HepG2 (cell line): ENCODE results near the gene TOMM7. TPM values are rescaled to one million over a fixed set of nuclear protein-coding genes. Genes with fewer than 3 reads are reported as not detected.

Experiments
- CCDC6 ChIP-seq: sonication (generic); formaldehyde crosslinking; IDR thresholded peaks from 2 replicates; pipeline ENCODE4 v1.8.1; 2022; ENCODE audit warnings: mild to moderate bottlenecking, missing genetic modification reagents, moderate library complexity
- CENPX ChIP-seq: sonication (generic); formaldehyde crosslinking; IDR thresholded peaks from 2 replicates; pipeline ENCODE4 v1.9.0; 2021; ENCODE audit warnings: mild to moderate bottlenecking, missing genetic modification reagents, moderate library complexity
- CSRNP2 ChIP-seq: sonication (generic); formaldehyde crosslinking; conservative IDR thresholded peaks from 2 replicates; pipeline ENCODE4 v1.8.0; 2022; ENCODE audit warnings: low read depth, missing genetic modification reagents
- GATAD2A ChIP-seq: IDR thresholded peaks from 2 replicates; pipeline ENCODE4 v1.6.1; 2016
- HMG20A ChIP-seq: IDR thresholded peaks from 2 replicates; pipeline ENCODE4 v1.6.1; 2016; ENCODE audit warnings: borderline replicate concordance
- HOXA3 ChIP-seq: sonication (generic); formaldehyde crosslinking; IDR thresholded peaks from 2 replicates; pipeline ENCODE4 v1.5.0; 2020; ENCODE audit warnings: missing genetic modification reagents
- HOXA5 ChIP-seq: sonication (generic); formaldehyde crosslinking; IDR thresholded peaks from 2 replicates; pipeline ENCODE4 v1.4.0; 2020; ENCODE audit warnings: missing genetic modification reagents
- MTERF4 ChIP-seq: sonication (generic); formaldehyde crosslinking; IDR thresholded peaks from 2 replicates; pipeline ENCODE4 v1.8.0; 2023; ENCODE audit warnings: mild to moderate bottlenecking, missing genetic modification reagents
- NR2C2 ChIP-seq: sonication (generic); formaldehyde crosslinking; IDR thresholded peaks from 2 replicates; pipeline ENCODE4 v1.4.0; 2020; ENCODE audit warnings: missing genetic modification reagents, mild to moderate bottlenecking, moderate library complexity, borderline replicate concordance
- SCMH1 ChIP-seq: sonication (generic); formaldehyde crosslinking; IDR thresholded peaks from 2 replicates; pipeline ENCODE4 v1.9.0; 2021; ENCODE audit warnings: missing genetic modification reagents, mild to moderate bottlenecking, borderline replicate concordance
- SNAPC2 ChIP-seq: sonication (generic); formaldehyde crosslinking; IDR thresholded peaks from 2 replicates; pipeline ENCODE4 v1.8.1; 2022; ENCODE audit warnings: mild to moderate bottlenecking, missing genetic modification reagents
- SP5 ChIP-seq: IDR thresholded peaks from 2 replicates; pipeline ENCODE4 v1.6.1; 2016; ENCODE audit warnings: low read depth, borderline replicate concordance
- SRSF4 ChIP-seq: fragments of 200-400 bp; formaldehyde crosslinking; IDR thresholded peaks from one replicate; pipeline ENCODE4 v1.6.1; 2018; ENCODE audit warnings: mild to moderate bottlenecking, low read depth, low read length, moderate library complexity; ENCODE audit not compliant: poor library complexity, severe bottlenecking
- TBX2 ChIP-seq: sonication (generic); formaldehyde crosslinking; IDR thresholded peaks from 2 replicates; pipeline ENCODE4 v1.5.0; 2020; ENCODE audit warnings: missing genetic modification reagents, mild to moderate bottlenecking, borderline replicate concordance
- TFAP4 ChIP-seq: sonication (generic); IDR thresholded peaks from 2 replicates; pipeline ENCODE4 v1.6.1; 2016; ENCODE audit warnings: low read depth, borderline replicate concordance
- ZNF12 ChIP-seq: sonication (generic); formaldehyde crosslinking; IDR thresholded peaks from 2 replicates; pipeline ENCODE4 v1.5.0; 2020; ENCODE audit warnings: missing genetic modification reagents
- ZNF224 ChIP-seq: sonication (generic); formaldehyde crosslinking; IDR thresholded peaks from 2 replicates; pipeline ENCODE4 v1.5.0; 2020; ENCODE audit warnings: mild to moderate bottlenecking, missing genetic modification reagents
- ZNF33A ChIP-seq: sonication (generic); formaldehyde crosslinking; IDR thresholded peaks from 2 replicates; pipeline ENCODE4 v1.5.1; 2020; ENCODE audit warnings: missing genetic modification reagents, mild to moderate bottlenecking, moderate library complexity, borderline replicate concordance
- ZNF556 ChIP-seq: sonication (generic); formaldehyde crosslinking; IDR thresholded peaks from 2 replicates; pipeline ENCODE4 v1.4.0; 2020; ENCODE audit warnings: mild to moderate bottlenecking, missing genetic modification reagents, borderline replicate concordance
- ZNF749 ChIP-seq: sonication (generic); formaldehyde crosslinking; IDR thresholded peaks from 2 replicates; pipeline ENCODE4 v1.8.0; 2022; ENCODE audit warnings: mild to moderate bottlenecking, missing genetic modification reagents, moderate library complexity, borderline replicate concordance
- ZNF761 ChIP-seq: sonication (generic); formaldehyde crosslinking; conservative IDR thresholded peaks from 2 replicates; pipeline ENCODE4 v1.4.0; 2020; ENCODE audit warnings: mild to moderate bottlenecking, missing genetic modification reagents
- polyA plus RNA-seq, 8 experiments: library from polyadenylated mRNA; depleted of rRNA in 3 of 8; stranded (reverse) in 7 of 8; unstranded in 1 of 8; fragments of >200 nt; fragmentation: Illumina TruSeq in 4 of 8; extraction: Trizol in 4 of 8; gene quantifications; 2 replicates each; pipeline versions ENCODE4 v1.2.1 to v1.2.3, GENCODE V29; 2011 to 2016; ENCODE audit warnings: low read depth in 4 of 8, missing spikeins in 1 of 8, mixed read lengths in 1 of 8; ENCODE audit not compliant: insufficient read depth in 1 of 8
- total RNA-seq, 5 experiments: library from RNA; depleted of rRNA; stranded (reverse); fragments of >200 nt; fragmentation: Illumina TruSeq; extraction: Trizol; gene quantifications; 2 replicates each; pipeline ENCODE4 v1.2.3, GENCODE V29; 2016; ENCODE audit warnings: low read depth in 1 of 5
- TF ChIP-seq, protein P1 (sequence below): sonication (generic); formaldehyde crosslinking; IDR thresholded peaks from 2 replicates; pipeline ENCODE4 v1.4.0; 2020; ENCODE audit warnings: missing genetic modification reagents; ENCODE audit errors: not compliant biosample characterization
- TF ChIP-seq, protein P2 (sequence below): sonication (generic); formaldehyde crosslinking; conservative IDR thresholded peaks from 2 replicates; pipeline ENCODE4 v1.8.0; 2022; ENCODE audit warnings: missing genetic modification reagents
- TF ChIP-seq, protein P3 (sequence below): sonication (generic); formaldehyde crosslinking; IDR thresholded peaks from 2 replicates; pipeline ENCODE4 v1.4.0; 2020; ENCODE audit warnings: missing genetic modification reagents, low read depth, mild to moderate bottlenecking, borderline replicate concordance

TOMM7 gene
- total and polyA plus RNA-seq, 2 of the 13 experiments (the other 11 are each of a cell fraction or from before 2014, with no cell fraction given), result 251 to 369 TPM

DNA sequence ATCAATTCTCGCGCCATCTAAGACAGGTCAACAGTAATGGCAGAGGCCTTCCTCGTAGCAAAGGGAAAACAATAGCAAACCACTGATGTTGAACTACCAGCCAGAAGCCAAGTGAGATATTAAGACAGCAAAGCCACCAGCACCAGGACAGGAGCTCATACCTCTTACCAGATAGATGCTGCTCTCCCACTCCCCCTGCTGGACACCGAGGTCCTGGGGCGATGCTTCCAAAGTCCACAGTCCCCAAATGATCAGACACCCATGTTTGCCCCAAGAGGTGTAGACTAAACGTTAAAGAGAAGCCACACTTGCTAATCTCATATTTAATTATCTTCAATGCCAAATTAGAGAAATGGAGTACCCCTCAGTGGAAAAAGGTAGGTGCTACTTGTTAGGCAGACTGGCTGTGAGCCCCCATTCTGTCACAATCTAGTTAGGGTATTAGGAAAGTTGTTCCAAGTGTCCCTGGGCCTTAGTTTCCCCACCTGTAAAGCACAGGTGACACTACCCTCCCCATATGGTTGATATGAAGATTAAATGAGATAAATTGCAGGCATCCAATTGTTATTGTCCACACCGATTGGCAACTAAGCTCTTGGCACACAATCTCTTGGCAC, 39.9 kb downstream of the TOMM7 start (continued):
- TF ChIP-seq NR2C2 (CRISPR knock-in tag), result no peak
- TF ChIP-seq, protein P1, sequence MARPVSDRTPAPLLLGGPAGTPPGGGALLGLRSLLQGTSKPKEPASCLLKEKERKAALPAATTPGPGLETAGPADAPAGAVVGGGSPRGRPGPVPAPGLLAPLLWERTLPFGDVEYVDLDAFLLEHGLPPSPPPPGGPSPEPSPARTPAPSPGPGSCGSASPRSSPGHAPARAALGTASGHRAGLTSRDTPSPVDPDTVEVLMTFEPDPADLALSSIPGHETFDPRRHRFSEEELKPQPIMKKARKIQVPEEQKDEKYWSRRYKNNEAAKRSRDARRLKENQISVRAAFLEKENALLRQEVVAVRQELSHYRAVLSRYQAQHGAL (CRISPR knock-in tag), result no peak
- TF ChIP-seq ZNF749 (CRISPR knock-in tag), result no peak
- no peak for TF ChIP-seq CSRNP2 (CRISPR knock-in tag)
- TF ChIP-seq HOXA3 (CRISPR knock-in tag), result no peak
- TF ChIP-seq ZNF12 (CRISPR knock-in tag), result peak; percentile 99
- TF ChIP-seq MTERF4 (CRISPR knock-in tag), result no peak
- TF ChIP-seq SNAPC2 (CRISPR knock-in tag), result no peak
- TF ChIP-seq HMG20A, result no peak
- TF ChIP-seq TFAP4, result no peak
- TF ChIP-seq GATAD2A (CRISPR knock-in tag), result no peak
- TF ChIP-seq, protein P2, sequence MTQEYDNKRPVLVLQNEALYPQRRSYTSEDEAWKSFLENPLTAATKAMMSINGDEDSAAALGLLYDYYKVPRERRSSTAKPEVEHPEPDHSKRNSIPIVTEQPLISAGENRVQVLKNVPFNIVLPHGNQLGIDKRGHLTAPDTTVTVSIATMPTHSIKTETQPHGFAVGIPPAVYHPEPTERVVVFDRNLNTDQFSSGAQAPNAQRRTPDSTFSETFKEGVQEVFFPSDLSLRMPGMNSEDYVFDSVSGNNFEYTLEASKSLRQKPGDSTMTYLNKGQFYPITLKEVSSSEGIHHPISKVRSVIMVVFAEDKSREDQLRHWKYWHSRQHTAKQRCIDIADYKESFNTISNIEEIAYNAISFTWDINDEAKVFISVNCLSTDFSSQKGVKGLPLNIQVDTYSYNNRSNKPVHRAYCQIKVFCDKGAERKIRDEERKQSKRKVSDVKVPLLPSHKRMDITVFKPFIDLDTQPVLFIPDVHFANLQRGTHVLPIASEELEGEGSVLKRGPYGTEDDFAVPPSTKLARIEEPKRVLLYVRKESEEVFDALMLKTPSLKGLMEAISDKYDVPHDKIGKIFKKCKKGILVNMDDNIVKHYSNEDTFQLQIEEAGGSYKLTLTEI (CRISPR knock-in tag), result no peak
- TF ChIP-seq SP5 (CRISPR knock-in tag), result no peak
- TF ChIP-seq ZNF224, result no peak
- no peak for TF ChIP-seq SCMH1
- TF ChIP-seq CENPX, result no peak
- no peak for TF ChIP-seq HOXA5 (CRISPR knock-in tag)
- TF ChIP-seq, protein P3, sequence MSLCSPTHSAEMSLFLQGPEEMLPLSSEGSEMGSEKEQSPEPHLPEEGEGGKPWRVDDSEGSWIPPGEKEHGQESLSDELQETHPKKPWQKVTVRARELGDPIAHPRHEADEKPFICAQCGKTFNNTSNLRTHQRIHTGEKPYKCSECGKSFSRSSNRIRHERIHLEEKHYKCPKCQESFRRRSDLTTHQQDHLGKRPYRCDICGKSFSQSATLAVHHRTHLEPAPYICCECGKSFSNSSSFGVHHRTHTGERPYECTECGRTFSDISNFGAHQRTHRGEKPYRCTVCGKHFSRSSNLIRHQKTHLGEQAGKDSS (CRISPR knock-in tag), result no peak
- TF ChIP-seq TBX2 (CRISPR knock-in tag), result no peak
- no peak for TF ChIP-seq SRSF4
- TF ChIP-seq ZNF33A, result no peak
- TF ChIP-seq CCDC6 (CRISPR knock-in tag), result no peak
- no peak for TF ChIP-seq ZNF556 (CRISPR knock-in tag)
- TF ChIP-seq ZNF761 (CRISPR knock-in tag), result no peak
